Spinal cord (tissue), 10 donors: ENCODE measurements around the gene OR1F1. TPM values are rescaled to one million over a fixed set of nuclear protein-coding genes. Genes with fewer than 3 reads are reported as not detected.
"Not testable (repeated sequence)": the region's sequence is repeated elsewhere in the genome, so short reads cannot be mapped to it uniquely, and the experiment has no call there.

Experiments
- DNase-seq, 6 donors: peaks; one replicate each; pipeline versions ENCODE4 v3.0.0 to v3.0.0-alpha.2; 2013 to 2015; ENCODE audit warnings: low spot score in 6 of 6, low read depth in 4 of 6
- H3K27ac ChIP-seq: one replicate; pipeline ENCODE4 v1.5.1; 2013; ENCODE audit warnings: low read depth, low read length, control low read depth
- H3K27me3 ChIP-seq: one replicate; pipeline ENCODE4 v1.6.1; 2013; ENCODE audit warnings: low read length; ENCODE audit not compliant: control insufficient read depth, insufficient read depth
- H3K36me3 ChIP-seq: one replicate; pipeline ENCODE4 v1.6.1; 2013; ENCODE audit warnings: low read length; ENCODE audit not compliant: control insufficient read depth, insufficient read depth
- H3K4me1 ChIP-seq: one replicate; pipeline ENCODE4 v1.6.1; 2013; ENCODE audit warnings: low read length; ENCODE audit not compliant: control insufficient read depth, insufficient read depth
- H3K4me3 ChIP-seq: one replicate; pipeline ENCODE4 v1.5.1; 2013; ENCODE audit warnings: low read depth, low read length, control low read depth
- H3K9me3 ChIP-seq: one replicate; pipeline ENCODE4 v1.6.1; 2013; ENCODE audit warnings: low read length; ENCODE audit not compliant: control insufficient read depth, insufficient read depth
- WGBS: methylation state at CpG from one replicate; pipeline ENCODE4 v1.1.5; 2013; ENCODE audit warnings: missing lambda C conversion rate; ENCODE audit not compliant: insufficient coverage; 5-methylcytosine and 5-hydroxymethylcytosine counted together
- polyA plus RNA-seq, 2 donors: library from polyadenylated mRNA; unstranded; fragments of 120-200 nt; gene quantifications; one replicate each; pipeline ENCODE4 v1.2.1, GENCODE V29; 2013; ENCODE audit not compliant: insufficient read length in 2 of 2
- total RNA-seq, 2 donors: library from RNA; depleted of rRNA in 1 of 2; stranded (reverse); fragments of 120-200 nt in 1 of 2; fragments of >200 nt in 1 of 2; gene quantifications; one replicate each; pipeline versions ENCODE4 v1.2.3 to v1.2.4, GENCODE V29; 2013 to 2014
- donor health status: healthy.

Gene OR1F1
- total and polyA plus RNA-seq, 4 donors: 0.20 to 2.4 (median 1.8) TPM; not detected in 1

GRCh38 chr16:3161235-3162018 is 26.6 kb upstream of the OR1F1 start:
- H3K27ac ChIP-seq: no peak overlapping the region
- 79% methylated on average over 34 of the region's 36 CpGs for WGBS
- no peaks in the 10 kb centered on the region for H3K9me3 ChIP-seq
- H3K4me1 ChIP-seq: peaks cover 36% of the 10 kb centered on the region
- H3K4me3 ChIP-seq: no peak overlapping the region
- no peak for DNase-seq
- peaks cover 45% of the 10 kb centered on the region for H3K27me3 ChIP-seq
- no peaks in the 10 kb centered on the region for H3K36me3 ChIP-seq

GRCh38 chr16:3164121-3164991 is 23.6 kb upstream of the OR1F1 start:
- 83% methylated on average over 32 of the region's 37 CpGs for WGBS
- Histone ChIP-seq H3K27me3 (peaks cover 50% of the 10 kb centered on the region), H3K27ac (no peak overlapping the region), H3K4me3 (no peak overlapping the region), H3K4me1 (peaks cover 15% of the 10 kb centered on the region), H3K36me3 (no peaks in the 10 kb centered on the region), H3K9me3 (no peaks in the 10 kb centered on the region)
- DNase-seq: no peak

- no peaks in the 10 kb centered on the region for H3K9me3 ChIP-seq
- peaks cover 52% of the 10 kb centered on the region for H3K27me3 ChIP-seq
- 94% methylated on average over 5 of the region's 12 CpGs for WGBS
- no peak for DNase-seq
- no peak overlapping the region for H3K27ac ChIP-seq
- H3K4me1 ChIP-seq: peaks cover 10% of the 10 kb centered on the region
- H3K4me3 ChIP-seq: no peak overlapping the region
- no peaks in the 10 kb centered on the region for H3K36me3 ChIP-seq
Observed at GRCh38 chr16:3165111-3165822, 22.7 kb upstream of the OR1F1 start.

GRCh38 chr16:3166505-3166886 is 21.5 kb upstream of the OR1F1 start:
- Histone ChIP-seq H3K27ac (no peak overlapping the region), H3K27me3 (peaks cover 56% of the 10 kb centered on the region)

GRCh38 chr16:3168729-3169128 is 19.3 kb upstream of the OR1F1 start:
- H3K9me3 ChIP-seq, H3K4me3 ChIP-seq, DNase-seq, H3K27ac ChIP-seq, H3K36me3 ChIP-seq: not testable (repeated sequence)
- Histone ChIP-seq H3K4me1 (peaks cover 32% of the 10 kb centered on the region), H3K27me3 (peaks cover 70% of the 10 kb centered on the region)
- WGBS: 81% methylated on average over 3 of the region's 7 CpGs

More at GRCh38 chr16:3166505-3166886, 21.5 kb upstream of the OR1F1 start:
- no peak for DNase-seq
- no CpG with 5 or more reads among the region's 1 CpG for WGBS
- Histone ChIP-seq H3K4me1 (peaks cover 21% of the 10 kb centered on the region), H3K4me3 (no peak overlapping the region), H3K9me3 (no peaks in the 10 kb centered on the region), H3K36me3 (no peaks in the 10 kb centered on the region)

GRCh38 chr16:3170440-3171180 is 17.4 kb upstream of the OR1F1 start:
- Histone ChIP-seq H3K4me3 (no peak overlapping the region), H3K36me3 (no peaks in the 10 kb centered on the region), H3K27me3 (peaks cover 87% of the 10 kb centered on the region), H3K9me3 (no peaks in the 10 kb centered on the region), H3K4me1 (peaks cover 39% of the 10 kb centered on the region), H3K27ac (no peak overlapping the region)
- no peak for DNase-seq
- 2% methylated on average over 51 of the region's 53 CpGs for WGBS

GRCh38 chr16:3171181-3171854 is 16.7 kb upstream of the OR1F1 start:
- H3K27ac ChIP-seq: no peak overlapping the region
- no peaks in the 10 kb centered on the region for H3K9me3 ChIP-seq
- no peaks in the 10 kb centered on the region for H3K36me3 ChIP-seq
- no peak for DNase-seq
- H3K27me3 ChIP-seq: peaks cover 93% of the 10 kb centered on the region
- no peak overlapping the region for H3K4me3 ChIP-seq
- H3K4me1 ChIP-seq: peaks cover 36% of the 10 kb centered on the region
- 6% methylated on average over 30 of the region's 35 CpGs for WGBS

- peak in 1 of 6 donors; percentile 9 for DNase-seq
- Histone ChIP-seq H3K9me3 (no peaks in the 10 kb centered on the region), H3K36me3 (no peaks in the 10 kb centered on the region), H3K4me3 (no peak overlapping the region), H3K4me1 (peaks cover 36% of the 10 kb centered on the region), H3K27me3 (peaks cover 94% of the 10 kb centered on the region), H3K27ac (no peak overlapping the region)
- 5% methylated on average over 25 of the region's 41 CpGs for WGBS
Observed at GRCh38 chr16:3171855-3172593, 16.0 kb upstream of the OR1F1 start.
